HepG2 (cell line): ENCODE results near the gene EPS8.

Experiments
- POLR2A ChIP-seq, 2 experiments: IDR thresholded peaks; 2 replicates each; pipeline ENCODE4 v1.6.1; 2011; ENCODE audit warnings: low read depth in 2 of 2, low read length in 2 of 2, mild to moderate bottlenecking in 1 of 2, moderate library complexity in 1 of 2; ENCODE audit not compliant: insufficient read depth in 1 of 2
- RXRB ChIP-seq: IDR thresholded peaks from 2 replicates; pipeline ENCODE4 v1.6.1; 2016; ENCODE audit warnings: borderline replicate concordance, missing genetic modification reagents, missing compliant biosample characterization
- SIN3A ChIP-seq: IDR thresholded peaks from 2 replicates; pipeline ENCODE4 v1.6.1; 2011; ENCODE audit warnings: low read depth, mild to moderate bottlenecking, control low read depth, low read length, borderline replicate concordance
- TAF1 ChIP-seq: sonication (generic); formaldehyde crosslinking; IDR thresholded peaks from 2 replicates; pipeline ENCODE4 v1.4.0; 2020; ENCODE audit warnings: missing genetic modification reagents
- TF ChIP-seq, protein P1 (sequence below): sonication (generic); formaldehyde crosslinking; IDR thresholded peaks from 2 replicates; pipeline ENCODE4 v1.4.0; 2020; ENCODE audit warnings: mild to moderate bottlenecking, missing genetic modification reagents, borderline replicate concordance

GRCh38 chr12:15767301-15767700, 21.9 kb downstream of the EPS8 start:
- TF ChIP-seq POLR2A (IDR thresholded peaks at IDR 0.05; ENCODE audit: insufficient read depth in 1 of 2, low read depth in 2 of 2, low read length in 2 of 2) (no peak), SIN3A (no peak), TAF1 (no peak), RXRB (no peak)
- TF ChIP-seq, protein P1, sequence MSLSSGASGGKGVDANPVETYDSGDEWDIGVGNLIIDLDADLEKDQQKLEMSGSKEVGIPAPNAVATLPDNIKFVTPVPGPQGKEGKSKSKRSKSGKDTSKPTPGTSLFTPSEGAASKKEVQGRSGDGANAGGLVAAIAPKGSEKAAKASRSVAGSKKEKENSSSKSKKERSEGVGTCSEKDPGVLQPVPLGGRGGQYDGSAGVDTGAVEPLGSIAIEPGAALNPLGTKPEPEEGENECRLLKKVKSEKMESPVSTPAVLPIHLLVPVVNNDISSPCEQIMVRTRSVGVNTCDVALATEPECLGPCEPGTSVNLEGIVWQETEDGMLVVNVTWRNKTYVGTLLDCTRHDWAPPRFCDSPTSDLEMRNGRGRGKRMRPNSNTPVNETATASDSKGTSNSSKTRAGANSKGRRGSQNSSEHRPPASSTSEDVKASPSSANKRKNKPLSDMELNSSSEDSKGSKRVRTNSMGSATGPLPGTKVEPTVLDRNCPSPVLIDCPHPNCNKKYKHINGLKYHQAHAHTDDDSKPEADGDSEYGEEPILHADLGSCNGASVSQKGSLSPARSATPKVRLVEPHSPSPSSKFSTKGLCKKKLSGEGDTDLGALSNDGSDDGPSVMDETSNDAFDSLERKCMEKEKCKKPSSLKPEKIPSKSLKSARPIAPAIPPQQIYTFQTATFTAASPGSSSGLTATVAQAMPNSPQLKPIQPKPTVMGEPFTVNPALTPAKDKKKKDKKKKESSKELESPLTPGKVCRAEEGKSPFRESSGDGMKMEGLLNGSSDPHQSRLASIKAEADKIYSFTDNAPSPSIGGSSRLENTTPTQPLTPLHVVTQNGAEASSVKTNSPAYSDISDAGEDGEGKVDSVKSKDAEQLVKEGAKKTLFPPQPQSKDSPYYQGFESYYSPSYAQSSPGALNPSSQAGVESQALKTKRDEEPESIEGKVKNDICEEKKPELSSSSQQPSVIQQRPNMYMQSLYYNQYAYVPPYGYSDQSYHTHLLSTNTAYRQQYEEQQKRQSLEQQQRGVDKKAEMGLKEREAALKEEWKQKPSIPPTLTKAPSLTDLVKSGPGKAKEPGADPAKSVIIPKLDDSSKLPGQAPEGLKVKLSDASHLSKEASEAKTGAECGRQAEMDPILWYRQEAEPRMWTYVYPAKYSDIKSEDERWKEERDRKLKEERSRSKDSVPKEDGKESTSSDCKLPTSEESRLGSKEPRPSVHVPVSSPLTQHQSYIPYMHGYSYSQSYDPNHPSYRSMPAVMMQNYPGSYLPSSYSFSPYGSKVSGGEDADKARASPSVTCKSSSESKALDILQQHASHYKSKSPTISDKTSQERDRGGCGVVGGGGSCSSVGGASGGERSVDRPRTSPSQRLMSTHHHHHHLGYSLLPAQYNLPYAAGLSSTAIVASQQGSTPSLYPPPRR (CRISPR knock-in tag) = no peak
